GM12872 (cell line): ENCODE results near the gene ITGA7.

Experiments
- CTCF ChIP-seq: IDR thresholded peaks from 3 replicates; pipeline ENCODE4 v1.5.1; 2011; ENCODE audit warnings: low read depth, mild to moderate bottlenecking, low read length, moderate library complexity; ENCODE audit not compliant: insufficient read depth

ITGA7 gene

GRCh38 chr12:55694651-55695050, 13.1 kb downstream of the ITGA7 start:
- no peak for TF ChIP-seq CTCF

DNA sequence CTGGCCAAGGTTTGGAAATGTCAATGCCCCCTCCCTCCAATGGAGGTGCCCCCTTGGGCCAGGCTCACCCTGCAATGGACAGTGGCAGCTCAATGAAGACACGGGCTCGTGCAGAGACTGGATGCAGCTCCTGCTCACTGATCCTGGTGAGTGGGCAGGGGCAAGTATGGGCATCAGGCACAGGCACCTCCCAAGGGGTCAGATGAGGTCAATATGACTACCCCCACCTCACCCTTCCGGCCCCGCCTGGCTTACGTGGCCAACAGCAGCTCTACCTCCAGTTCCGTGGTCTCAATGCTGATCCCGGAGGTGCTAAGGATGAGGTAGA, 13.6 kb downstream of the ITGA7 start:
- TF ChIP-seq CTCF = no peak

DNA sequence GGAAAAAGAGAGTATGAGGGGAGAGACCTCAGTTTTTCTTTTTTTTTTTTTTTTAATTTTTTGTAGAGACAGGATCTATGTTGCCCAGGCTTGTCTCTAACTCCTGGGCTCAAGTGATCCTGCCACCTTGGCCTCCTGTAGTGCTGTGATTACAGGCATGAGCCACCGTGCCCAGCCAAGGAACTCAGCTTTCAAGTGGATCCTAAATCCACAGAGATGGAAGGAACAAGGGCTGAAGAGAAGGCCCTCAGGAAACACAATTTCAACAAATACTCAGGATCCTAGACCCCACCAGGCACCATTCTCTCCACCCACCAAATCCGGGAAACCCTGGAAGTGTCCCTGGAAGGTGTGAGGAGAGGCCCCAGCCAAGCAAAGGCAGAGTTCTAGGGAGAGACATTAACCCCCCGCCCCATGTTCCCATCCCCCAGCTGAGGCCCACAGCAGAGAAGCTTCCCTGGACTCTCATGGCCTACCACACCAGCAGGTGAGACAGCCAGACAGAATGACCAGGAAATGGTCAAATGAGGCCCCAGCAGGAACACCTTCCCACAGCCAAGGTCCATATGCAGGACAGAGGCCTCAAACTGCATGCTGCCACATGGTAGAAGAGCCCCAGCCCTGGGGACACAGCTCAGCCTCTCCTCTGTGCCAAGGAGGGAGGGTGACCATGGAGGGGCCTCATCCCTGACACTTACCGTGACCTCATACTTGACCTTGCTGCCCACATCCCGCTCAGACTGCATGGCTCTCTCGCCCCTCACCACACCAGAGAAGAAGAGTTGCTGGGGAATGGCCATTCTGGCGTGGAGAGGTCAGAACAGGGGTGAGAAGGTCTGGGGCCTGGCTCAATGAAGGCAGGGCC, 14.1 kb downstream of the ITGA7 start:
- TF ChIP-seq CTCF = no peak

- no peak for TF ChIP-seq CTCF
Observed at GRCh38 chr12:55692631-55693322, 14.9 kb downstream of the ITGA7 start.

DNA sequence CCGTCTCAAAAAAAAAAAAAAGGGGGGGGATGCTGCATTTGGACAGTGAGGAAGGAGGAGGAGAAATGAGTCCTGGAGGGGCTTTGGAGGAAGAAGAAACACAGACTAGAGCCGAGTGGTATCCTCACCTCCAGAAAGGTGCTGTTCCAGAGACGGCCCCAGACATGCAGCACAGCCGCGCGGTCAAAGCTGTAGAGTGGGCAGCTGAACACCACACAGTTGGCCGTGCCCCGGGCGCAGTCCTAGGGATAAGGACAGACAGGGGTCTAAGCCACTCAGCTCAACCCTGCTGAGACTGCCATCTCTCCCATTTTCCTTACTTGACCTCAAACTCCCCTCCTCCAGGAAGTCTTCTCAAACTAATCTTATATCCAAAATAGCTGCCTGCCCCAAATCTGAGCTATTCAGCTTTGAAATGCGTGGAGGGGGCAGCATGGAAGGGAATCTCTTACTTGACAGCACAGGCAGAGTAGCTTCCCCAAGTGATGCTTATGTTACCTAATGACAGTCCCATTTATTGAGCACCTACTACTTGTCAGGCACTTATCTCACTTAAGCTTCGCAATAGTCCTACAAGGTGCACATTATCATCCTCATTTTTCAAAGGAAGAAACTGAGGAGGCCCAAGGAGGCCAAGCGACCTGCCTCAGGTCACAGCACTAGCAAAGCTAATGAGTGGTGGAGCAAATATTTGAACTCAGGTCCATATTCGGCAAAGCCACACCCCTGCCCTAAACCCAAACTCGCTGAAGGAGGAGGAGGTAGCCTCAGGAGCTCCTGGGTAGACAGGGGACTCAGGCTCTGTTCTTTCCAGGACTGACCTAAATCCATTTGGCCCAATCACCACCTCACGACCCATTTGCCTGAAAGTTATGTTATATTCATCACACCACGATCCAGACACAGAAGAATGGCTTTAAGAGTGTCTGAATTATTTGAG, 18.7 kb downstream of the ITGA7 start:
- no peak for TF ChIP-seq CTCF

- TF ChIP-seq CTCF = no peak
Observed at GRCh38 chr12:55687746-55688145, 20.0 kb downstream of the ITGA7 start.
